GM18502 (cell line): Measurements from ENCODE around the gene KLK7.
"Not testable (repeated sequence)": the region's sequence is repeated elsewhere in the genome, so short reads cannot be mapped to it uniquely, and the experiment has no call there.

Source experiments
- ATAC-seq: cut with Tn5 transposase; IDR thresholded peaks from one replicate; pipeline ENCODE4 v1.9.1; 2021; ENCODE audit warnings: mild to moderate bottlenecking; ENCODE audit not compliant: unreplicated experiment, poor library complexity

The KLK7 gene

DNA sequence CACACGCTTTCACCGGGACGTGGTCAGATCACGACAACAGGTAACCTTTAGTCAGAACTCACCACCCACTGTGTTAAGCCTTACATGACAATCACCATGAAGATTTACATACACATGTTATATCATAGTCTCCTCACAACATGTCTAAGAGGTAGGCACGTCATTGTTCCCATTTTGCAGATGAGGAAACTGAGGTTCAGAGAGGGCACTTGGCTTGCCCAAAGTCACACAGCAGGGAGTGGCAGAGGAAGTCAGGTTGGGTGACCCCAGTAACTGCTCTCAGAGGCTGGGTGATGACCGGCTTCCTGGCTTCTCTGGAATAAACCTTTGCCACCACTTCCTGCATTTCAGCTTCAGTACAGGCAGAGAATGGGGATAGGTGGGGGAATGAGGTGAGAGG lies 30.5 kb upstream of the KLK7 start:
- ATAC-seq: no peak

DNA sequence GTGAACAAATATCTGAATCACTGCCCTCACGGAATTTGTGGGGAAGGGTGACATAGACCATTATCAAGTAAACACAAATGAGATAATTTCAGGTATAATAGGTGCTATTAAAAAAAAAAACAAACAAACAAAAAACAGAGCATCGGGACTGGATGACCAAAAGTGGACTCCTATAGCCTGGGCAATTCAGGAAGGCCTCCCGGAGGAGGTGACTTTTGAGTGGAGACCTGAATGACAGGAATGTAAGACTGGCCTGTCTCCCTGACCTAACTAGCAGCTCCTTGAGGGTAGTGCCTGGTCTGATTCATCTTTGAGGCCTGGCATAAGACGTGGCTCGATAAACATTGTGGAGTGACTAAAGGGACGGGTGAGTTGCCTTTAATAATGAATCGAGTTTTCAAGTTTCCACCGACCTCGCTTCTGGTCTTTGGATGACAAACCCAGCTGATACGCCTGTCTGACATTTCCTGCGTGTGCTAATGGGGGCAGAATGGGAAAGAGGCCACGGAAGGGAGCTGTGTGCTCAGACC lies 29.0 kb upstream of the KLK7 start:
- no peak for ATAC-seq

DNA sequence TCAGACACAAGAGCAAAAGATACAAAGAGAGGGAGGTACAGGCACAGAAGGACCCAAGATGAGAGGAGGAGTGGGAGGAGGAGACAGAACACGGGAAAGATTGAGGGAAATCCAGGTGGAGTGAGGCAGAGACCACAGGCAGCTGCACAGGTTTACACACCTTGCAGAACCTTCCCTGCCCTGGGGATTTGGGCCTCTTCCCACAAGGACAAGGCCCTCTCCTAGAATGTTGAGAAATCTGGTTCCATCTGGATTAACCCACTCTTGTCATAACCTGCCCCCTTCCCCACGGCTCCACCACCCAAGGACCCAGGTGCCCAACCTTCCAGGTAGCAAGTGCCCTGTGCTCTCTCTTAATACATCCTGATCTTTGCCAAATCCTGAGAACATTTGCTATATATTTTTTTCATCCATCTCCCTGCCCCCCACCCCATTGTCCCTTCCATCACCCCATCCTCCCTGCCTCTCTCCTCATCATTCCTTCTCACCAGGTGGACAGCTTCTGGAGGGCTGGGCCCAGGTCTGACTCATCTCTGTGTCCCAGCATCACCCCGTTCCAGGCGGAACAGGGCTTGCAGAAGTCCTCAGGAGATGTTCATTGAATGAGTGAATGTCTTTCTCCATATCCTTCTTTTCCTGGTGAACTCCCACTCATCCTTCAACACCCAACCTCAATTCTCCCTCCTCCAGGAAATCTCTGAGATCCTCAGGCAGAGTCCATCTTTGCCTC lies 26.5 kb upstream of the KLK7 start:
- no peak for ATAC-seq

DNA sequence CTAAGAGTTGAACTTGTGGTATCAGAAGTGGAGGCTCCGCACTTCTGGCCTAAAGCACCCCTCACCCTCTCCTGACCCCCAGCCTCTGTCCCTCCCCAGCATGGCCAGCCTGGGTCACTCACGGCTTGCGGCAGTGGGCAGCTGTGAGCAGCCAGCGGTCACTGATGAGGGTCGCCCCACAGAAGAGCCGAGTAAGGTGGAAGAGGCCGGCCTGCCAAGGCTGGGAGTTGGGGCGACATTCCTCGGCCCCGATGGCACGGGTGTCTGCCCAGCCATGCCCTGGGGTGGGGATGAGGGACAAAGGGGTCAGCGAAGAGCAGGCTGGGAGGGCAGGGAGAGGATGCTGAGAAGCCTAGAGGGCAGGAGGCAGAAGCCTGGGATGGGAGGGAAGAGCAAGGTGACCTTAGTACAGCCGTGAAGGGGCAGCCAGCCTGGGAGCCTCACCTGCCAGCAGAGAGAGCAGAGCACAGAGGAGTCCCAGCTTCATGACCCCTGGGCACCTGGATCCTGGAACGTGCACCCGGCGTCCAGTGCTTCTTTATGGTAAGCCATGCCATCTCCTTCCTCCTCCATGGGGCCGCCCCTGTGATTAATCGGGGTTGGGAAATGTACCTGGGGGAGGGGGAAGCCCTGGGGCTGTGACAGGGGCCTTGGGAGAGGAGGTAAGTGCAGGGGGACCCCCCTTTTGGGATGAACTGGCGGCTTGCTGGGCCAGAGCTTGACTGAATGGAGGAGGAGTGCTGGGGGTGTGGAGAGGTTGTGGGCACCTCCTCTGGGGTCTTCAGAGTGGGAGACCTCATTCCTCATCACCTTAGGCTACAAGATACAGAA lies 25.6 kb upstream of the KLK7 start:
- no peak for ATAC-seq

DNA sequence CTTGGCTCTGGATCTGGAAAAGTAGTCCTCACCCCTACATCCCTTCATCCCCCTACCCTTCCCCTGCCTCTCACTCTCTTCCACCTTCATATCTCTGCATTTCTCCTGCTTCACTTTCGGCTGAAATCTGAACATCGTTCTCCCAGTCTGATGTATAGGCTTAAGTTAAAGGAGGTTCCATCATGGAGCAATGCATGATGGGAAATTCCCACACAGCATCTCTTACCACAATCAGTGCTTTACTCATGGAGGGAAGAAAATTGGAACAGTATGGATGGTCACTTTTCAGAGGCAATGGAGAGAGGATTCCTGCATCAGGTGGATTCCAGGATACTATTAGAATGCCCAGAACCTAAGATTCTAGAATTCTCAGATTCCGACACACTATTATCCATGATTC lies 23.8 kb upstream of the KLK7 start:
- no peak for ATAC-seq

DNA sequence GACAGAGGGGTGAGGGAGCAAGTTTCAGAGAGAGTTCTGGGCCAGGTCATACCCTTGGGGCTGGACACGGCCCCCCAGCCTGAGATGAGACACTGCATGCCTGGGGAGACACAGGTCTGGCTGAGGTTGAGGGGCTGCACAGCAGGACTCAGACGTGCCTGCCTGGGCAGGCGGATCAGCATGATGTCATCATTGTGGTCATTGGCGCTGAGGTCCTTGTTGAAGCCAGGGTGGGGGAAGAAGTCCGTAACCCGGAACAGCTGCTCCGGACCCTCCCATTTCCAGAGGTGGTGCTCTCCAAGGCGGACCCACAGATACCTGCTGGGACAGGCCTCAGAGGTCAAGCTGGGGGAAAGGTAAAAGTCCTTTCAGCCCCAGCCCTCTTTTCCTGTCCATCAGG lies 22.7 kb upstream of the KLK7 start:
- no peak for ATAC-seq

DNA sequence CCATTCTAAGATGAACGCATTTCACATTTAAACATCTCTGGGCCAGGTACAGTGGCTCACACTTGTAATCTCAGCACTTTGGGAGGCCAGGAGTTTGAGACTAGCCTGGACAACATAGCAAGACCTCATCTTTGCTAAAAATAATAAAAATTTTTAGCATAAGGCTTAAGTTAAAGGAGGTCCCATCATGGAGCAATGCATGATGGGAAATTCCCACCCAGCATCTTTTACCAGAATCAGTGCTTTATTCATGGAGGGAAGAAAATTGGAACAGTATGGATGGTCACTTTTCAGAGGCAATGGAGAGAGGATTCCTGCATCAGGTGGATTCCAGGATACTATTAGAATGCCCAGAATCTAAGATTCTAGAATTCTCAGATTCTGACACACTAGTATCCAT lies 21.5 kb upstream of the KLK7 start:
- no peak for ATAC-seq

DNA sequence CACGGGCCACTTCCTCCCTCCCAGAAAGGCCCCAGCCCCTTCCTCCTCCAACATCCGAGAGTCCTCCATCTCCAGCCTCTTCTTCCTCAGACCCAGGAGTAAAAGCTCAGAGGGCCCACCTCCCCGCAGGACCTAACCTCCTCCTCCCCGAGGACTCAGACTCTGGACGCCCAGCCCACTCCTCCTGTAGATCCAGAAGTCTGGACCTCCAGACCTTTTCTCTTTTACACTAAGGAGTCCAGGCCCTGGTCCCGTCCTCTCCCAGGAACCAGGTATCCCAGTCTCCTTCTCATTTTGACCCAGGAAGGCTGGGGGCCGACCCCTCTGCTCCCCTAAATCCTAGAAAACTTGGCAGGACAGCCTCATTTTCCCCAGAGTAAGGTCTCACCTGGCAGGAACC lies 19.6 kb upstream of the KLK7 start:
- no peak for ATAC-seq

DNA sequence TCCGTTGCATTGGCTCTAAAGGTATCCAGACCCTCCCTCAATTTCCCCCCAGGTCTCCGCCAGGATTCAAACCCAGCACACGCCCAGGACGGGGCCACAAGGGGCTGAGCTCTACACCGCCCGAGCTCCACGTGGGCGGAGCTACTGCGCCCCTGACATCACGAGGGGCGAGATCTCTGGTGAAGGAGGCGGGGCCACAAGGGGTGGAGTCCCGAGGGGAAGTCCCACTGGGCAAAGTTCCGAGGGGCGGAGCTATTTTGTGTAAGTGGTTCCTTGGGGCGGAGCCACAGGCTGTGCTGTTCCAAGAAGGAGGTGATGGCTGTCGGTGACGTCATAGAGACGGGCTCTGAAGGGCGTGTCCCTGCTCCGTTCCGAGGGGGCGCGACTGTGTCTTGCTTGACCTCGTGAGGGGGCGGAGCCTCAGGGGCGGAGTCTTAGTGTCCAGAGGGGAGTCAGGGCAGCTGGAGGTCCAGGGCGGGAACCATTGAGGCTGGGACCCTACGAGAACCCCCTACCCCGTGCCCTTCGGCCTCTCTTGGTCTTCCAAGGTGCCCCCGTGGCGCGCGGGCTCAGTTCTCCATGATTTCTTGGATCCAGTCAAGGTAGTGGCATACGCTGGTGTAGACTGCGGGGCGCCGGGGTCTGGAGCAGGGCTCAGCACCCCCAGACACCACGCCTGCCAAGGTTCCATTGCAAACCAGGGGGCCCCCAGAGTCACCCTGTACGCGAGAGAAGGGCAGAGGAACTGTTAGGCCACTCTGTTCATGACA lies 19.0 kb upstream of the KLK7 start:
- ATAC-seq: no peak

DNA sequence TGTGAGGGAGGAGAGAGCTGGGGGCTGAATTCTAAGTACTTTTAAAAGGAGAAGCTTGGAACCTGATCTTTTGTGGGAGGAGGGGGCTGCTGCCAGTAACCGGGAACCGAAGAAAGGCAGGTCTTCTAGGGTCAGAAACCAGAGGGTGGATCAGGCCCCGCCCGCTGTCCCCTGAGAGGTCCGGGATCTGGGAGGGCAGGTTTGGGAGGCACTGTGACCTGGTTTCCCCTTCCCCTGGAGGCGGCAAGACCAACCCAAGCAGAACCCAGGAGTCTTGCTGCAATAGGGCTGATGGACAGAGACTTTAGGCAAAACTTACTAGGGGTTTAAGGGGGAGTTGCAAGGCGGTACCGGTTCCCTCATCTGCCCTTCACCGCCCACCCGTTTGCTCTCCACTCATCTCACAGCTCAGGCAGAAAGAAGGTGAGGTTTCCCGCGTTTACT lies 18.4 kb upstream of the KLK7 start:
- ATAC-seq: no peak

DNA sequence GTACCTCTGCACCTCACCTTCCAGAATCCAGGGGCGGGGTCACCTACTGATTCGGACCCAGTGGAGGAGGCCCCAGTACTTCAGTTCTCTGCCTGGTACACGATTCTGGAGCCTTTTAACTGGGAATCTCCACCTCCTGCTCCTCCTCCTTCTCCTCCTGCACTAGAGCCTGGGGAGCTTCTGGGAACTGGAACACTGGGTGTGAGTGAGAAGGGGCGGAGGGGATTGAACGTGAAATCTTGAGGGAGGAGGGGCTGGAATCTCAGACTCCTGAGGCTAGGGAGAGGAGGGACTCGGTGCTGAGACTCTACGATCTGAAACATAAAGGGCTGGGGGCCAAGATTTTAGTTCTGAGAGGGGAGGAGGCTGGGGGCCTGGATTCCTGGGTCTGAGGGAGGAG lies 17.8 kb upstream of the KLK7 start, which contains the start of gene KLK8:
Gene KLK8 (minus strand): TSS at position 90 of the 400 bp plus-strand sequence. CDS start 437 bp downstream, outside the sequence.
- no peak for ATAC-seq

DNA sequence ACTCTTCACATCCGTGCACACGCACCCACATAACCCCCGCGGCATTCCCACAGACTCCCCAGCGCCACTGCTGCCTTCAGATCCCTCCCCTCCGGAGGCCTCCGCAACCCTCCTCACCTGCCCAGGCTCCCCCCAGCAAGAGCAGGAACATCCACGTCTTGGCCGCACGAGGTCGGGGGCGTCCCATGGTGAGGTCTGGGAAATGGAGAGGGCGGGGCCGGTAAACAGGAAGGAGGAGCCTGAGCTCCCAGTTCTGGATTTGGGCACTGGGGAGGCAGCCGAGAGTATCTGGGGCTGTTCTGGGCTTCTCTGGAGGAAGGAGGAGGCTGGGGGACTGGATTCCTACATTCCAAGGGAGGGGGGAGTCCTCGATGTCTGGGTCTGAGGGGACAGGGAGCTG lies 17.3 kb upstream of the KLK7 start:
- ATAC-seq: no peak

DNA sequence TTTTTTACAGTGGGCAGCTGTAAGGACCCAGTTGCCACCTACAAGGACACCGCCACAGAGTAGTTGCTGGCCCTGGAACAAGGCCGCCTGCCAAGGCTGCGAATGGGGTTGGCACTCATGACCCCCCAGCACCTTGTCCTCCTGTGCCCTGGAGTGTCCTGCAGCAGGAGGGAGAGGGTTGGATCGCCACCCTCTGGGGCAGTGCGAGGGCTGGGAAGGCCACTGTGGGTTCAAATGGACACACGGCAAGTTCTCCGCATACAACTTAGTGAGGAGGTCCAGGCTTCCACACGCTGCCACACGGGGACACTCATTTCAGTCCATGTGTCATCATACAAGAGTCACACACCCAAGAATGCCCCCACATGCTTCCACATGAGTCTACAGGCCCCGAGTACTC lies 16.7 kb upstream of the KLK7 start:
- ATAC-seq: no peak

DNA sequence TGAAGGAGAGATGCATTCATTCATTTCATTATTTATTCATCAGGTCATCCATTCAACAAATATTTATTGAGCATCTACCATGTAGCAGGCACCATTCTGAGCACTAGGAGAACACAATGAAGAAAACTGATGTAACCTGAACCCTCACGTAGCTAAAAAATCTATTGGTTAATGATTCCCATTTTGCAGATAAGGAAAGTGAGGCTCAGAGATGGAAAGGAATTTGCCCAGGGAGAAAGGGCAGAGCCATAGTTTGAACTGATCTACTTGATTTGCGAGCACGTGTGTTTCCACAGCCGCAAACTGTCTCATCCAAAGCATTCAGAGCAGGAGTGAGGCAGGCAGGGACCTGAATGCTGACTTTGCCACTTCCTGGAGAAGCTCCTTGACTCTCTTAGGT lies 15.0 kb upstream of the KLK7 start:
- no peak for ATAC-seq

DNA sequence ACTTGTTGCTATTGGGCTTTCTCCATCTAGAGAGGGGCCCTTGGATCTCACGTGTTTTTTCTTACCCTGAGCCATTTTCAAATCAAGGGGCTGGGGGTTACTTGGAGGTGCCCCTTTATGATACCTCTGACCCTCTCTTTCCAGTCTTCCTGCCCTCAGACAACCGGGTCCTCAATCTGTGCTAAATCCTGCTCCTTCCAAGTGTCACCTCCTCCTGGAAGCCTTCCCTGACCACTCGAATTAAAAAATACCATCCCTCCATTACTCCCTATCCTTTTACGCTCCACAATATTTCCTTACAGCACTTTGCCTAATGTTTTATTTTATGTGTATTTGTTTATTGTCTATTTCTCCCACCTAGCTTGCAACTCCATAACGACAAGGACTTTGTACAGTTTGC lies 14.3 kb upstream of the KLK7 start:
- ATAC-seq: no peak

DNA sequence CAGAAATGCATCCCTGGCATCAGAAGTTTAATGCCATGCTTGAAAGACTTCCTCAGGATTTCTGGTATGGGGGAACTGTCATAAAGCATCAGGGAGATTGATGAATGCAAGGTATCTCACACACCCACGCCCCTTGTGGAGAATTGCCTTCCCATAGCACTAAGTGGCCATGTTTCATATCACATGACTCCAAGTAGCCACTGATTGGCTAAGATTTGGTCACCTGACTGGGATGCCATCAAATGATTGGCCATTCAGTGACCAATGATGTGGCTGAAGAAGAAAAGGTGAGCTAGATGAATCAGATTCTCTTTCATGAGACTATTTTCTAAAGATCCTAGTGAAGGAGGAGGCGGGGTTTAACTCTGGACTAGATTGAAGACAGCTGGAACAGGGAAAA lies 10.4 kb upstream of the KLK7 start:
- ATAC-seq: no peak

DNA sequence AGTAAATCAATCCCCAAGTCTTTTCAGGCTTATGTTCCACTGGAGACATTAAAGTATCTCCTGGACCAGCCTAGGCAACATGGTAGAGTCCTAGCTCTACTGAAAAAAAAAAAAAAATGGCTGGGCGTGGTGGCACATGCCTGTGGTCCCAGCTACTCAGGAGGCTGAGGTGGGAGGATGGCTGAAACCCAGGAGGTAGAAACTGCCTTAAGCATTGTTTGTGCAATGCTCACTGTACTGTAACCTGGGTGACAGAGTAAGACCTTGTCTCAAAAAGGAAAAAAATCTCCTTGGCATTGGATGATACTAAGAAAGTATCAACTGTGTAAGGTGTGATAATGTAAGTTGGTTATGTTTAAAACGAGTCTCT lies 8.9 kb upstream of the KLK7 start:
- ATAC-seq: no peak

DNA sequence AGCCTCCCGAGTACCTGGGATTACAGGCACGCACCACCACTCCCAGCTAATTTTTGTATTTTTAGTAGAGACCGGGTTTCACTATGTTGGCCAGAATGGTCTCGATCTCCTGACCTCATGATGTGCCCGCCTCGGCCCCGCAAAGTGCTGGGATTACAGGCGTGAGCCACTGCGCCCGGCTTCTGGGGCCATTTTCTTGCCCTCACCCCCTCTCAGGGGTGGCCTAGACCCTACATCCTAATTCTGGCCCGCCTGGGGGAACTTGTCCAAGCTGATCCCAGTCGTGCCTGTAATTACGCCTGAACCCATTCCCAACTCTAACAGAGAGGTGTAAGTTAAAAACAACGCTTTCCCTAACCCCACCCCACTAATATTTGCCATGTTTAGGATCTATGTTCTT lies 699 bp upstream of the KLK7 start:
- ATAC-seq: not testable (repeated sequence)

DNA sequence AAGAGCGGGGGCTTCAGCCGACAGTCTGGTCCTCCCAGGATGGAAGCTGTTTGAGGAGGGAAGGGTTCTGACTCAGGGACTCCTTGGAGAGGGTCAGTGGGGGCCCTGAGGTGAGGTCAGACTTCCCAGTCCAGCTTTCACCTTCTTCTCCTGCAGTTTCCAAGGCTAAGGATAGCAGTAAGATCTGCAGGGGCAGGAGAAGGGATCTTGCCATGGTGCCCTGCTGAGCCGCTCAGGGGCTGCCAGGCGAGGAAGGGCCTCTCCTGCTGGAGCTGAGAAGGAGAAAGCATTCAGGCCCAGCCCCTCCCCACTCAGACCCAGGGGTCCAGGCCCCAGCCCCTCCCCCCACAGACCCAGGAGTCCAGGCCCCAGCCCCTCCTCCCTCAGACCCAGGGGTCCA lies 1.5 kb downstream of the KLK7 start:
- no peak for ATAC-seq

DNA sequence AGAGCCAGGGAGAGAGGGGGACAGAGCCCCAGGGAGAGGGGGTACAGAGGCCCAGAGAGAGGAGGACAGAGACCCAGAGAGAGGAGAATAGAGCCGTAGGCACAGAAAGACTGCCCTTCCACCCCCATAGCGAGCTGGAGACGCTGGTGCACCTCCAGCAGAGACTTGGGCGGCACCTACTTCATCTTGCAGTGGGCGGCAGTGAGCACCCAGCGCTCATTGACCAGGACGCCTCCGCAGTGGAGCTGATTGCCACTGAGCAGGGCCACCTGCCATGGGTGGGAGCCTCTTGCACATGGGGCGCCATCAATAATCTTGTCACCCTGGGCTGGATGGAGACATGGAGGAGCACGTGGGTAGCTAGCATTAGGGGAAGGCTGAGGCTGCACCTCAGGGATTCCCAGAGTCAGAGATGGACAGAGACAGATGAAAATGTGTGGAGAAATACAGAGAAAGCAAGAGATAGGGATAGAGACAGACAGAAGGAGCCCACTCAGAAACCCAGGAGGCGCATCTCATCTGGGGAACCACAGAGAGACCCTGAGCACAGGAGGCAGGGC lies 2.0 kb downstream of the KLK7 start:
- ATAC-seq: no peak

DNA sequence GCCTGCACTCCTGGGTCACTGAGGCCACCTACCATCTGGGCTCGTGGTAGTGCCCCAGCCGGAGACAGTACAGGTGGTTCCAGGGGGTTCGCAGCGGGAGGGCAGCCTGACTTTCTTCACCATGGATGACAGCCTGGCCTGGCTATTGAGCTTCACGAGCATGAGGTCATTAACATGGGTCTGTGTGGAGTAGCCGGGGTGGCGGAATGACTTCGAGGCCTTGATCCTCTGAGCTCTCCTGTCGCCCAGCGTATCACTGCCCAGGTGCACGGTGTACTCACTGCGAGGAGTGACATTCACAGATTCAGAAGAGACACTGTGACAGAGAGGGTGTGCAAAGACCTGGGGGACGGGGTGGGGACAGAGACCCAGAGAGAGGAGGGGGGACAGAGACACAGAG lies 3.5 kb downstream of the KLK7 start:
- no peak for ATAC-seq
